ENCODE results near the gene ERC1.

DNA sequence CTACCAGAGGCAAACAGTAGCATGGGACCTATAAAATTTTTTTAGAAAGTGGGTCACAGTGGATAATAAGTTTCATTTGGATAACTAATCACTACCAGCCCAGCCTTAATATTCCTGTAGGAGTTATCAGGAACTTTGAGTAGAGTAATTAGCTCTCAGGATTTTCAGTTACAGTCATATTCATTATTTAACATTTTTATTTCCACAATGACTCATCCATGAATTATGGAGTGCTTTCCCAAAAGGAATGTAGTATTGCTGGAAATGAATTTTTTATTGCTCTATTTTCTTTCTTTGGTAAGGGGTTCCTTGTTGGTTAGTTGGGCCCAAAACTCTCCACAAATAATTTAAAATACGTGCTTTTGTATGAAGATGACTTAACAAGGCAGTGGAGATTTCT is 53.7 kb downstream of the ERC1 start:
- TF ChIP-seq GATA3 (IDR thresholded peaks at IDR 0.05; ENCODE audit: low read depth, low read length) = no peak
- TF ChIP-seq GATA2 (IDR thresholded peaks at IDR 0.05; ENCODE audit: low read depth, low read length) = no peak
